ENCODE measurements around the gene PTGER4.

DNA sequence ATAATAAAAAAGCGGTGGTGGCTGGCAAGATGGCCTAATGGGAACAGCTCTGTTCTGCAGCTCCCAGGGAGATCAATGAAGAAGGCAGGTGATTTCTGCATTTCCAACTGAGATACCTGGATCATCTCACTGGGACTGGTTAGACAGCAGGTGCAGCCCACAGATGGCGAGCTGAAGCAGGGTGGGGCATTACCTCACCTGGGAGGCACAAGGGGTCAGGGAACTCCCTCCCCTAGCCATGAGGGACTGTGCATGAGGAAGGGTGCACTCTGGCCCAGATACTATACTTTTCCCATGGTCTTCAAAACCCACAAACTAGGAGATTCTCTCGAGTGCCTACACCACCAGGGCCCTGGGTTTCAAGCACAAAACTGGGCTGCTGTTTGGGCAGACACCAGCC lies 45.6 kb upstream of the PTGER4 start:
- TF ChIP-seq, protein P1, sequence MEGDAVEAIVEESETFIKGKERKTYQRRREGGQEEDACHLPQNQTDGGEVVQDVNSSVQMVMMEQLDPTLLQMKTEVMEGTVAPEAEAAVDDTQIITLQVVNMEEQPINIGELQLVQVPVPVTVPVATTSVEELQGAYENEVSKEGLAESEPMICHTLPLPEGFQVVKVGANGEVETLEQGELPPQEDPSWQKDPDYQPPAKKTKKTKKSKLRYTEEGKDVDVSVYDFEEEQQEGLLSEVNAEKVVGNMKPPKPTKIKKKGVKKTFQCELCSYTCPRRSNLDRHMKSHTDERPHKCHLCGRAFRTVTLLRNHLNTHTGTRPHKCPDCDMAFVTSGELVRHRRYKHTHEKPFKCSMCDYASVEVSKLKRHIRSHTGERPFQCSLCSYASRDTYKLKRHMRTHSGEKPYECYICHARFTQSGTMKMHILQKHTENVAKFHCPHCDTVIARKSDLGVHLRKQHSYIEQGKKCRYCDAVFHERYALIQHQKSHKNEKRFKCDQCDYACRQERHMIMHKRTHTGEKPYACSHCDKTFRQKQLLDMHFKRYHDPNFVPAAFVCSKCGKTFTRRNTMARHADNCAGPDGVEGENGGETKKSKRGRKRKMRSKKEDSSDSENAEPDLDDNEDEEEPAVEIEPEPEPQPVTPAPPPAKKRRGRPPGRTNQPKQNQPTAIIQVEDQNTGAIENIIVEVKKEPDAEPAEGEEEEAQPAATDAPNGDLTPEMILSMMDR (IDR thresholded peaks at IDR 0.05): no peak
- TF ChIP-seq POLR2A (IDR thresholded peaks at IDR 0.05): no peak
